Fibroblast of lung (primary cell): Measurements from ENCODE around the gene SNRPE.

Experiments used
- EZH2 ChIP-seq: IDR thresholded peaks from 2 replicates; pipeline ENCODE4 v1.5.1; 2012; ENCODE audit warnings: low read length, control low read depth, mild to moderate bottlenecking; ENCODE audit errors: missing control alignments
- TF ChIP-seq, protein P1 (sequence below), 2 donors: IDR thresholded peaks in 1 of 2; conservative IDR thresholded peaks in 1 of 2; 1 replicate in 1 of 2; 2 replicates in 1 of 2; pipeline ENCODE4 v1.5.1; 2011 to 2012; ENCODE audit warnings: low read length in 2 of 2, control low read depth in 1 of 2, inconsistent platforms in 1 of 2, low read depth in 1 of 2, mild to moderate bottlenecking in 1 of 2

DNA sequence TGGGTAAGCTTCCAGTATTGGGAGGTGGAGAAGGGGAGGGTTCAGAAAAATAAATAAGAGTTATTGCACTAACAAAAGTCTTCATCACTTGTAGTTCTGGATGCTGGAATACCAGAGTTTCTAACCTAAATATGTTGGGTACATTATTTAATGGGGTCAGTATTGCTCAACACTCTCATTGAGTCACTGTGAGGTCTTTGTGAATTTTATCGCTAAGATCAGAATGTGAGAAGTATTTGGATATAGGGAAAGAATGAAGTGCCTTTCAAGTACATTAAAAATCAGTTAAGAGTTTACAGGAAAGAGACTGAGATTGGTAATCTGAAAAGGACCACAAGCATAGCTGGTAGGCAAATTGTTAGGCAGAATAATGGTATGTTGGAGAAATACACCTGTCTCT is 8.8 kb downstream of the SNRPE start:
- TF ChIP-seq, protein P1, sequence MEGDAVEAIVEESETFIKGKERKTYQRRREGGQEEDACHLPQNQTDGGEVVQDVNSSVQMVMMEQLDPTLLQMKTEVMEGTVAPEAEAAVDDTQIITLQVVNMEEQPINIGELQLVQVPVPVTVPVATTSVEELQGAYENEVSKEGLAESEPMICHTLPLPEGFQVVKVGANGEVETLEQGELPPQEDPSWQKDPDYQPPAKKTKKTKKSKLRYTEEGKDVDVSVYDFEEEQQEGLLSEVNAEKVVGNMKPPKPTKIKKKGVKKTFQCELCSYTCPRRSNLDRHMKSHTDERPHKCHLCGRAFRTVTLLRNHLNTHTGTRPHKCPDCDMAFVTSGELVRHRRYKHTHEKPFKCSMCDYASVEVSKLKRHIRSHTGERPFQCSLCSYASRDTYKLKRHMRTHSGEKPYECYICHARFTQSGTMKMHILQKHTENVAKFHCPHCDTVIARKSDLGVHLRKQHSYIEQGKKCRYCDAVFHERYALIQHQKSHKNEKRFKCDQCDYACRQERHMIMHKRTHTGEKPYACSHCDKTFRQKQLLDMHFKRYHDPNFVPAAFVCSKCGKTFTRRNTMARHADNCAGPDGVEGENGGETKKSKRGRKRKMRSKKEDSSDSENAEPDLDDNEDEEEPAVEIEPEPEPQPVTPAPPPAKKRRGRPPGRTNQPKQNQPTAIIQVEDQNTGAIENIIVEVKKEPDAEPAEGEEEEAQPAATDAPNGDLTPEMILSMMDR (conservative IDR thresholded peaks at IDR 0.05 in 1 of 2, IDR thresholded peaks at IDR 0.05 in 1 of 2; ENCODE audit: low read depth in 1 of 2, low read length in 2 of 2): no peak
- TF ChIP-seq EZH2: no peak
